Mesodermal cell (in vitro differentiated cells): ENCODE data around the gene MAMDC4.

Source experiments
- H3K27ac ChIP-seq: 2 replicates; pipeline ENCODE4 v1.7.0; 2013; ENCODE audit warnings: mild to moderate bottlenecking, low read depth, low read length, moderate library complexity; ENCODE audit not compliant: severe bottlenecking
- H3K36me3 ChIP-seq: 2 replicates; pipeline ENCODE4 v1.7.1; 2013; ENCODE audit warnings: mild to moderate bottlenecking, low read length, moderate library complexity; ENCODE audit not compliant: control insufficient read depth, insufficient read depth
- H3K4me1 ChIP-seq: one replicate; pipeline ENCODE4 v1.7.1; 2013; ENCODE audit warnings: mild to moderate bottlenecking, low read length; ENCODE audit not compliant: insufficient read depth, control insufficient read depth, poor library complexity, severe bottlenecking
- H3K4me3 ChIP-seq: 2 replicates; pipeline ENCODE4 v1.7.0; 2013; ENCODE audit warnings: low read length, control low read depth, mild to moderate bottlenecking; ENCODE audit not compliant: insufficient read depth, poor library complexity, severe bottlenecking; ENCODE audit errors: extremely low read depth
- H3K9me3 ChIP-seq: 2 replicates; pipeline ENCODE4 v1.7.1; 2013; ENCODE audit warnings: mild to moderate bottlenecking, low read length, moderate library complexity; ENCODE audit not compliant: control insufficient read depth
- WGBS, 2 experiments: methylation state at CpG; one replicate each; pipeline ENCODE4 v1.1.5; 2013; ENCODE audit warnings: missing lambda C conversion rate in 2 of 2; ENCODE audit not compliant: insufficient coverage in 2 of 2; 5-methylcytosine and 5-hydroxymethylcytosine counted together

Gene MAMDC4

GRCh38 chr9:136854842-136855460, 2.8 kb downstream of the MAMDC4 start:
- Histone ChIP-seq H3K27ac (no peak overlapping the region), H3K4me3 (no peak overlapping the region), H3K4me1 (peaks cover 8% of the 10 kb centered on the region), H3K36me3 (peaks cover 43% of the 10 kb centered on the region), H3K9me3 (no peaks in the 10 kb centered on the region)
- WGBS, 2 experiments: 94 to 95% methylated on average over 16 to 19 of the region's 23 CpGs

GRCh38 chr9:136855461-136856078, 3.4 kb downstream of the MAMDC4 start:
- H3K9me3 ChIP-seq: no peaks in the 10 kb centered on the region
- H3K27ac ChIP-seq: peak overlapping the region; percentile 45
- WGBS, 2 experiments: 89 to 92% methylated on average over 20 to 26 of the region's 26 CpGs
- H3K4me3 ChIP-seq: no peak overlapping the region
- H3K4me1 ChIP-seq: peaks cover 2% of the 10 kb centered on the region
- H3K36me3 ChIP-seq: peaks cover 37% of the 10 kb centered on the region

- no peaks in the 10 kb centered on the region for H3K4me1 ChIP-seq
- H3K36me3 ChIP-seq: peaks cover 37% of the 10 kb centered on the region
- no peaks in the 10 kb centered on the region for H3K9me3 ChIP-seq
- no peak overlapping the region for H3K4me3 ChIP-seq
- H3K27ac ChIP-seq: no peak overlapping the region
- 88 to 97% methylated on average over 14 of the region's 15 CpGs for WGBS, 2 experiments
Measured at GRCh38 chr9:136856079-136856476, 3.9 kb downstream of the MAMDC4 start.

- 92 to 98% methylated on average over 10 to 11 of the region's 14 CpGs for WGBS, 2 experiments
- Histone ChIP-seq H3K4me3 (no peak overlapping the region), H3K36me3 (peaks cover 37% of the 10 kb centered on the region), H3K4me1 (no peaks in the 10 kb centered on the region), H3K27ac (no peak overlapping the region), H3K9me3 (no peaks in the 10 kb centered on the region)
Measured at GRCh38 chr9:136856541-136857141, 4.5 kb downstream of the MAMDC4 start.

GRCh38 chr9:136857166-136857565, 5.0 kb downstream of the MAMDC4 start:
- H3K4me1 ChIP-seq: no peaks in the 10 kb centered on the region
- no peak overlapping the region for H3K4me3 ChIP-seq
- no peaks in the 10 kb centered on the region for H3K9me3 ChIP-seq
- H3K36me3 ChIP-seq: peaks cover 39% of the 10 kb centered on the region
- 93 to 96% methylated on average over 9 to 17 of the region's 19 CpGs for WGBS, 2 experiments
- H3K27ac ChIP-seq: no peak overlapping the region

GRCh38 chr9:136857581-136858412, 5.7 kb downstream of the MAMDC4 start:
- H3K4me3 ChIP-seq: no peak overlapping the region
- no peak overlapping the region for H3K27ac ChIP-seq
- peaks cover 43% of the 10 kb centered on the region for H3K36me3 ChIP-seq
- 94 to 96% methylated on average over 18 to 20 of the region's 29 CpGs for WGBS, 2 experiments
- no peaks in the 10 kb centered on the region for H3K4me1 ChIP-seq
- no peaks in the 10 kb centered on the region for H3K9me3 ChIP-seq

- no peaks in the 10 kb centered on the region for H3K9me3 ChIP-seq
- no peaks in the 10 kb centered on the region for H3K4me1 ChIP-seq
- no peak overlapping the region for H3K4me3 ChIP-seq
- H3K36me3 ChIP-seq: peaks cover 46% of the 10 kb centered on the region
- 97% methylated on average over 10 to 15 of the region's 15 CpGs for WGBS, 2 experiments
- no peak overlapping the region for H3K27ac ChIP-seq
Measured at GRCh38 chr9:136858452-136858843, 6.3 kb downstream of the MAMDC4 start.

- Histone ChIP-seq H3K27ac (no peak overlapping the region), H3K9me3 (no peaks in the 10 kb centered on the region), H3K4me3 (no peak overlapping the region), H3K36me3 (peaks cover 52% of the 10 kb centered on the region), H3K4me1 (no peaks in the 10 kb centered on the region)
- WGBS, 2 experiments: 95 to 96% methylated on average over 17 to 19 of the region's 20 CpGs
Measured at GRCh38 chr9:136858844-136859757, 7.0 kb downstream of the MAMDC4 start.

- Histone ChIP-seq H3K4me3 (no peak overlapping the region), H3K27ac (no peak overlapping the region), H3K4me1 (peaks cover 6% of the 10 kb centered on the region), H3K9me3 (no peaks in the 10 kb centered on the region), H3K36me3 (peaks cover 63% of the 10 kb centered on the region)
- 98 to 99% methylated on average over 9 of the region's 9 CpGs for WGBS, 2 experiments
Measured at GRCh38 chr9:136860529-136860928, 8.4 kb downstream of the MAMDC4 start.
